ENCODE data around the gene FGD2. TPM values are rescaled to one million over a fixed set of nuclear protein-coding genes. Genes with fewer than 3 reads are reported as not detected.
"Not testable (repeated sequence)": the region's sequence is repeated elsewhere in the genome, so short reads cannot be mapped to it uniquely, and the experiment has no call there.

Gene FGD2
- total RNA-seq, 1 donor from 2014 or later: 0.65 TPM

GRCh38 chr6:37033819-37034795, 28.7 kb downstream of the FGD2 start:
- DNase-seq (ENCODE audit: low spot score): no peak
- intact Hi-C loops (cut with micrococcal nuclease): loop anchor here (1.0 kb wide), 2 partner anchors 14 to 139 kb away; no protein-coding TSS in a partner anchor
- Mint-ChIP-seq H3K27ac (peak overlapping the region; percentile 77), H3K4me3 (peak overlapping the region; percentile 58), H3K9me3 (peaks cover 5% of the 10 kb centered on the region), H3K36me3 (ENCODE audit: low read depth) (peaks cover 12% of the 10 kb centered on the region), H3K4me1 (ENCODE audit: low read depth) (peaks cover 53% of the 10 kb centered on the region), H3K27me3 (ENCODE audit: insufficient read depth) (no peaks in the 10 kb centered on the region)

GRCh38 chr6:37036146-37036545, 30.7 kb downstream of the FGD2 start:
- no peak for DNase-seq (ENCODE audit: low spot score)
- Mint-ChIP-seq H3K4me3 (no peak overlapping the region), H3K27me3 (ENCODE audit: insufficient read depth) (no peaks in the 10 kb centered on the region), H3K36me3 (ENCODE audit: low read depth) (peaks cover 12% of the 10 kb centered on the region), H3K9me3 (peaks cover 3% of the 10 kb centered on the region), H3K4me1 (ENCODE audit: low read depth) (peaks cover 52% of the 10 kb centered on the region), H3K27ac (no peak overlapping the region)
- intact Hi-C loops (cut with micrococcal nuclease): no loop called here

GRCh38 chr6:37038292-37039198, 33.1 kb downstream of the FGD2 start:
- Mint-ChIP-seq H3K9me3 (peaks cover 3% of the 10 kb centered on the region), H3K4me1 (ENCODE audit: low read depth) (peaks cover 60% of the 10 kb centered on the region), H3K36me3 (ENCODE audit: low read depth) (peaks cover 7% of the 10 kb centered on the region), H3K4me3 (no peak overlapping the region), H3K27me3 (ENCODE audit: insufficient read depth) (no peaks in the 10 kb centered on the region), H3K27ac (no peak overlapping the region)
- no peak for DNase-seq (ENCODE audit: low spot score)
- intact Hi-C loops (cut with micrococcal nuclease): no loop called here

- Mint-ChIP-seq H3K36me3 (ENCODE audit: low read depth) (peaks cover 7% of the 10 kb centered on the region), H3K27ac (no peak overlapping the region), H3K4me3 (no peak overlapping the region), H3K9me3 (peaks cover 3% of the 10 kb centered on the region), H3K4me1 (ENCODE audit: low read depth) (peaks cover 49% of the 10 kb centered on the region), H3K27me3 (ENCODE audit: insufficient read depth) (no peaks in the 10 kb centered on the region)
- intact Hi-C loops (cut with micrococcal nuclease): no loop called here
- no peak for DNase-seq (ENCODE audit: low spot score)
These were observed 34.5 kb downstream of the FGD2 start for GRCh38 chr6:37039958-37040357.

- intact Hi-C loops (cut with micrococcal nuclease): loop anchor here (1.0 kb wide), 1 partner anchor 12 kb away; no protein-coding TSS in a partner anchor
- Mint-ChIP-seq H3K27ac (peak overlapping the region; percentile 18), H3K9me3 (peaks cover 3% of the 10 kb centered on the region), H3K27me3 (ENCODE audit: insufficient read depth) (no peaks in the 10 kb centered on the region), H3K4me3 (peak overlapping the region; percentile 22), H3K4me1 (ENCODE audit: low read depth) (peaks cover 57% of the 10 kb centered on the region), H3K36me3 (ENCODE audit: low read depth) (peaks cover 7% of the 10 kb centered on the region)
- no peak for DNase-seq (ENCODE audit: low spot score)
These were observed 36.1 kb downstream of the FGD2 start for GRCh38 chr6:37041521-37041920.

- H3K9me3 Mint-ChIP-seq: peaks cover 3% of the 10 kb centered on the region
- peaks cover 63% of the 10 kb centered on the region for H3K4me1 Mint-ChIP-seq (ENCODE audit: low read depth)
- peaks cover 7% of the 10 kb centered on the region for H3K36me3 Mint-ChIP-seq (ENCODE audit: low read depth)
- H3K27me3 Mint-ChIP-seq (ENCODE audit: insufficient read depth): no peaks in the 10 kb centered on the region
- no peak for DNase-seq (ENCODE audit: low spot score)
- H3K4me3 Mint-ChIP-seq: peak overlapping the region; percentile 4
- H3K27ac Mint-ChIP-seq: peak overlapping the region; percentile 18
- intact Hi-C loops (cut with micrococcal nuclease): no loop called here
These were observed 36.7 kb downstream of the FGD2 start for GRCh38 chr6:37042150-37042549.

GRCh38 chr6:37043091-37043490, 37.6 kb downstream of the FGD2 start:
- DNase-seq (ENCODE audit: low spot score); intact Hi-C loops (cut with micrococcal nuclease); H3K36me3 Mint-ChIP-seq (ENCODE audit: low read depth); H3K27me3 Mint-ChIP-seq (ENCODE audit: insufficient read depth); H3K9me3 Mint-ChIP-seq: not testable (repeated sequence)
- H3K27ac Mint-ChIP-seq: peak overlapping the region; percentile 69
- peaks cover 73% of the 10 kb centered on the region for H3K4me1 Mint-ChIP-seq (ENCODE audit: low read depth)
- peak overlapping the region; percentile 43 for H3K4me3 Mint-ChIP-seq

- peak overlapping the region; percentile 99 for H3K27ac Mint-ChIP-seq
- peak overlapping the region; percentile 68 for H3K4me3 Mint-ChIP-seq
- no peaks in the 10 kb centered on the region for H3K9me3 Mint-ChIP-seq
- no peak for DNase-seq (ENCODE audit: low spot score)
- intact Hi-C loops (cut with micrococcal nuclease): no loop called here
- H3K27me3 Mint-ChIP-seq (ENCODE audit: insufficient read depth): no peaks in the 10 kb centered on the region
- H3K4me1 Mint-ChIP-seq (ENCODE audit: low read depth): peaks cover 80% of the 10 kb centered on the region
- peaks cover 4% of the 10 kb centered on the region for H3K36me3 Mint-ChIP-seq (ENCODE audit: low read depth)
These were observed 41.9 kb downstream of the FGD2 start for GRCh38 chr6:37047346-37047688.

GRCh38 chr6:37047689-37048402, 42.4 kb downstream of the FGD2 start:
- Mint-ChIP-seq H3K4me1 (ENCODE audit: low read depth) (peaks cover 74% of the 10 kb centered on the region), H3K36me3 (ENCODE audit: low read depth) (peaks cover 4% of the 10 kb centered on the region), H3K4me3 (peak overlapping the region; percentile 68), H3K9me3 (no peaks in the 10 kb centered on the region), H3K27ac (peak overlapping the region; percentile 99), H3K27me3 (ENCODE audit: insufficient read depth) (no peaks in the 10 kb centered on the region)
- intact Hi-C loops (cut with micrococcal nuclease): loop anchor here (1.0 to 2.0 kb wide), 3 partner anchors 15 to 89 kb away; partner anchors contain the start of gene MTCH1
- DNase-seq (ENCODE audit: low spot score): no peak

- no peak for DNase-seq (ENCODE audit: low spot score)
- Mint-ChIP-seq H3K27me3 (ENCODE audit: insufficient read depth) (no peaks in the 10 kb centered on the region), H3K4me3 (peak overlapping the region; percentile 92), H3K4me1 (ENCODE audit: low read depth) (peaks cover 70% of the 10 kb centered on the region), H3K36me3 (ENCODE audit: low read depth) (peaks cover 3% of the 10 kb centered on the region), H3K27ac (peak overlapping the region; percentile 99), H3K9me3 (no peaks in the 10 kb centered on the region)
- intact Hi-C loops (cut with micrococcal nuclease): loop anchor here (1.0 to 2.0 kb wide), 3 partner anchors 15 to 89 kb away; partner anchors contain the start of gene MTCH1
These were observed 43.0 kb downstream of the FGD2 start for GRCh38 chr6:37048403-37048850.

GRCh38 chr6:37048851-37049757, 43.6 kb downstream of the FGD2 start:
- H3K36me3 Mint-ChIP-seq (ENCODE audit: low read depth): peaks cover 3% of the 10 kb centered on the region
- no peaks in the 10 kb centered on the region for H3K27me3 Mint-ChIP-seq (ENCODE audit: insufficient read depth)
- peaks cover 71% of the 10 kb centered on the region for H3K4me1 Mint-ChIP-seq (ENCODE audit: low read depth)

More at GRCh38 chr6:37048851-37049757, 43.6 kb downstream of the FGD2 start:
- intact Hi-C loops (cut with micrococcal nuclease): loop anchor here (1.0 to 2.0 kb wide), 3 partner anchors 16 to 88 kb away; partner anchors contain the start of gene MTCH1
- Mint-ChIP-seq H3K9me3 (no peaks in the 10 kb centered on the region), H3K4me3 (peak overlapping the region; percentile 92), H3K27ac (peak overlapping the region; percentile 99)
- DNase-seq (ENCODE audit: low spot score): peak; percentile 77

Data from activated T-helper 1 cell treated with anti-CD3 and anti-CD28 coated beads, Interleukin-12 subunit alpha, Interleukin-12 subunit beta, Interleukin-2, Interleukin-4 antibody, amounts not matched to agents 30 ng/mL and 10 ng/mL and 1 ng/mL, durations not matched to agents 14 hours and 24 hours and 36 hours (primary cell).